H9 (cell line): Measurements from ENCODE around the gene FAM149A. TPM values are rescaled to one million over a fixed set of nuclear protein-coding genes. Genes with fewer than 3 reads are reported as not detected.

ENCODE experiments used
- DNase-seq: peaks from one replicate; pipeline ENCODE4 v3.0.0-alpha.2; 2017
- H2AFZ ChIP-seq: one replicate; pipeline ENCODE4 v1.6.1; 2013; ENCODE audit warnings: mild to moderate bottlenecking, low read length, control low read depth, moderate library complexity
- H2AK5ac ChIP-seq: 2 replicates; pipeline ENCODE4 v1.6.1; 2013; ENCODE audit warnings: low read length, control low read depth, mixed read lengths; ENCODE audit not compliant: insufficient read length
- H2BK120ac ChIP-seq: one replicate; pipeline ENCODE4 v1.6.1; 2013; ENCODE audit warnings: low read depth, mild to moderate bottlenecking, low read length, control low read depth, inconsistent platforms; ENCODE audit not compliant: poor library complexity, severe bottlenecking
- H2BK12ac ChIP-seq: 2 replicates; pipeline ENCODE4 v1.6.1; 2013; ENCODE audit warnings: low read length, control low read depth, mixed read lengths, low read depth; ENCODE audit not compliant: insufficient read length
- H2BK15ac ChIP-seq: 2 replicates; pipeline ENCODE4 v1.6.1; 2013; ENCODE audit warnings: low read depth, low read length, control low read depth
- H2BK20ac ChIP-seq: one replicate; pipeline ENCODE4 v1.6.1; 2013; ENCODE audit warnings: low read depth, mild to moderate bottlenecking, low read length, control low read depth, inconsistent platforms; ENCODE audit not compliant: poor library complexity, severe bottlenecking
- H2BK5ac ChIP-seq: 2 replicates; pipeline ENCODE4 v1.6.1; 2013; ENCODE audit warnings: low read length, control low read depth, mixed read lengths; ENCODE audit not compliant: insufficient read length
- H3K14ac ChIP-seq: 2 replicates; pipeline ENCODE4 v1.6.1; 2013; ENCODE audit warnings: low read length, control low read depth; ENCODE audit not compliant: insufficient read depth
- H3K18ac ChIP-seq: 2 replicates; pipeline ENCODE4 v1.6.1; 2013; ENCODE audit warnings: low read depth, mild to moderate bottlenecking, mixed read lengths, low read length, control low read depth; ENCODE audit not compliant: insufficient read length
- H3K23ac ChIP-seq: 2 replicates; pipeline ENCODE4 v1.6.1; 2013; ENCODE audit warnings: low read length, control low read depth, mixed read lengths, low read depth; ENCODE audit not compliant: insufficient read length
- H3K23me2 ChIP-seq: 2 replicates; pipeline ENCODE4 v1.6.1; 2013; ENCODE audit warnings: low read depth, mild to moderate bottlenecking, mixed read lengths, low read length, control low read depth; ENCODE audit not compliant: insufficient read length, poor library complexity, severe bottlenecking
- H3K27ac ChIP-seq: 2 replicates; pipeline ENCODE4 v1.5.1; 2013; ENCODE audit warnings: low read length, control low read depth, mixed read lengths, low read depth; ENCODE audit not compliant: insufficient read length
- H3K27me3 ChIP-seq: 2 replicates; pipeline ENCODE4 v1.6.1; 2013; ENCODE audit warnings: low read length, control low read depth, inconsistent platforms; ENCODE audit not compliant: insufficient read depth
- H3K4ac ChIP-seq: 2 replicates; pipeline ENCODE4 v1.6.1; 2013; ENCODE audit warnings: low read depth, mild to moderate bottlenecking, control low read depth, inconsistent platforms, low read length, moderate library complexity
- H3K4me1 ChIP-seq: 2 replicates; pipeline ENCODE4 v1.6.1; 2013; ENCODE audit warnings: low read length, control low read depth, inconsistent platforms; ENCODE audit not compliant: insufficient read depth
- H3K4me2 ChIP-seq: 2 replicates; pipeline ENCODE4 v1.6.1; 2013; ENCODE audit warnings: low read length, control low read depth, mixed read lengths; ENCODE audit not compliant: insufficient read length, insufficient read depth
- H3K56ac ChIP-seq: 2 replicates; pipeline ENCODE4 v1.6.1; 2013; ENCODE audit warnings: low read depth, mild to moderate bottlenecking, mixed read lengths, low read length, control low read depth; ENCODE audit not compliant: insufficient read length
- H3K79me1 ChIP-seq: 2 replicates; pipeline ENCODE4 v1.6.1; 2013; ENCODE audit warnings: low read depth, mild to moderate bottlenecking, moderate library complexity, low read length, control low read depth, inconsistent platforms; ENCODE audit not compliant: insufficient read depth, poor library complexity, severe bottlenecking
- H3K79me2 ChIP-seq: 2 replicates; pipeline ENCODE4 v1.6.1; 2013; ENCODE audit warnings: low read length, control low read depth, inconsistent platforms; ENCODE audit not compliant: insufficient read depth
- H3K9ac ChIP-seq: 2 replicates; pipeline ENCODE4 v1.6.1; 2013; ENCODE audit warnings: low read length, control low read depth, mixed read lengths; ENCODE audit not compliant: insufficient read length; ENCODE audit errors: extremely low read depth
- H3K9me3 ChIP-seq: one replicate; pipeline ENCODE4 v1.6.1; 2013; ENCODE audit warnings: low read depth, low read length, inconsistent platforms; ENCODE audit not compliant: control insufficient read depth
- H3T11ph ChIP-seq: one replicate; pipeline ENCODE4 v1.6.1; 2013; ENCODE audit warnings: mild to moderate bottlenecking, low read length, control low read depth, inconsistent platforms
- H4K20me1 ChIP-seq: one replicate; pipeline ENCODE4 v1.6.1; 2013; ENCODE audit not compliant: control insufficient read depth, insufficient read length, insufficient read depth
- H4K5ac ChIP-seq: 2 replicates; pipeline ENCODE4 v1.6.1; 2013; ENCODE audit warnings: low read depth, mild to moderate bottlenecking, mixed read lengths, low read length, control low read depth; ENCODE audit not compliant: insufficient read length
- H4K8ac ChIP-seq: replicated peaks from 2 replicates; pipeline ENCODE4 v1.6.1; 2013; ENCODE audit warnings: low read length, control low read depth, mixed read lengths, low read depth; ENCODE audit not compliant: insufficient read length
- H4K91ac ChIP-seq: 2 replicates; pipeline ENCODE4 v1.6.1; 2013; ENCODE audit warnings: low read depth, mild to moderate bottlenecking, moderate library complexity, mixed read lengths, low read length, control low read depth; ENCODE audit not compliant: insufficient read length
- H3K27ac Mint-ChIP-seq, 3 experiments: 2 replicates in 2 of 3; 3 replicates in 1 of 3; pipeline ENCODE4 v1.8.0; 2020 to 2021; ENCODE audit warnings: mixed read lengths in 3 of 3, mild to moderate bottlenecking in 1 of 3, moderate library complexity in 1 of 3
- H3K27me3 Mint-ChIP-seq: 2 replicates; pipeline ENCODE4 v1.8.0; 2021; ENCODE audit warnings: low read depth, mild to moderate bottlenecking, moderate library complexity, mixed read lengths
- H3K36me3 Mint-ChIP-seq, 3 experiments: 2 replicates in 2 of 3; 3 replicates in 1 of 3; pipeline ENCODE4 v1.8.0; 2020 to 2021; ENCODE audit warnings: low read depth in 3 of 3, mixed read lengths in 3 of 3; ENCODE audit not compliant: insufficient read depth in 1 of 3
- H3K4me1 Mint-ChIP-seq, 2 experiments: 2 replicates each; pipeline ENCODE4 v1.8.0; 2020; ENCODE audit warnings: mixed read lengths in 2 of 2
- H3K4me3 Mint-ChIP-seq, 2 experiments: 2 replicates in 1 of 2; 3 replicates in 1 of 2; pipeline ENCODE4 v1.8.0; 2020 to 2021; ENCODE audit warnings: mild to moderate bottlenecking in 2 of 2, mixed read lengths in 2 of 2, moderate library complexity in 1 of 2
- H3K9me3 Mint-ChIP-seq, 2 experiments: 2 replicates in 1 of 2; 3 replicates in 1 of 2; pipeline ENCODE4 v1.8.0; 2020; ENCODE audit warnings: mild to moderate bottlenecking in 2 of 2, mixed read lengths in 2 of 2, moderate library complexity in 1 of 2
- CTCF ChIP-seq: fragments of 200-600 bp; sonication (generic); conservative IDR thresholded peaks from 3 replicates; pipeline ENCODE4 v1.8.0; 2021; ENCODE audit warnings: antibody characterized with exemption, mild to moderate bottlenecking
- WGBS: extraction: QIAGEN DNeasy Blood & Tissue Kit; methylation state at CpG from one replicate; pipeline ENCODE4 v1.1.7; 2013; ENCODE audit warnings: missing lambda C conversion rate, low lambda C conversion rate, mixed read lengths; ENCODE audit not compliant: insufficient read length; ENCODE audit errors: extremely low coverage; 5-methylcytosine and 5-hydroxymethylcytosine counted together
- total RNA-seq: library from RNA; stranded (reverse); gene quantifications from 2 replicates; pipeline ENCODE4 v1.2.1, GENCODE V29; 2021

Gene FAM149A
- total RNA-seq, 1 experiment from 2014 or later = 5.9 TPM

GRCh38 chr4:186204103-186204559 lies 99.6 kb downstream of the FAM149A start:
- Histone ChIP-seq H4K91ac (no peak overlapping the region), H3T11ph (no peak overlapping the region), H3K79me1 (no peaks in the 10 kb centered on the region), H3K9me3 (no peaks in the 10 kb centered on the region), H2AFZ (no peak overlapping the region), H3K4me2 (no peak overlapping the region), H2AK5ac (no peak overlapping the region), H4K20me1 (no peaks in the 10 kb centered on the region), H4K8ac (no peak overlapping the region), H3K23ac (no peak overlapping the region), H3K23me2 (no peaks in the 10 kb centered on the region), H3K56ac (no peak overlapping the region), H3K4me1 (no peaks in the 10 kb centered on the region), H2BK120ac (no peak overlapping the region), H3K27ac (no peak overlapping the region), H2BK5ac (no peak overlapping the region), H3K9ac (no peak overlapping the region), H2BK20ac (no peak overlapping the region), H3K14ac (no peak overlapping the region), H2BK15ac (no peak overlapping the region), H3K27me3 (no peaks in the 10 kb centered on the region), H4K5ac (no peak overlapping the region), H2BK12ac (no peak overlapping the region), H3K79me2 (no peaks in the 10 kb centered on the region), H3K4ac (no peak overlapping the region), H3K18ac (no peak overlapping the region)
- no peak overlapping the region for H3K27ac Mint-ChIP-seq
- H3K4me3 Mint-ChIP-seq = no peak overlapping the region
- peaks cover 0 to 14% (median 8%) of the 10 kb centered on the region in 3 experiments; a peak in 5 of 7 replicates for H3K36me3 Mint-ChIP-seq
- no peak for TF ChIP-seq CTCF
- no CpG with 5 or more reads among the region's 45 CpGs for WGBS
- no peak for DNase-seq
- no peaks in the 10 kb centered on the region for H3K27me3 Mint-ChIP-seq
- H3K9me3 Mint-ChIP-seq = peaks cover 8 to 17% of the 10 kb centered on the region in 2 experiments
- H3K4me1 Mint-ChIP-seq = peaks cover 18 to 19% of the 10 kb centered on the region in 2 experiments
